Esophagus muscularis mucosa (tissue), 4 donors: Measurements from ENCODE around the gene STXBP6. TPM values are rescaled to one million over a fixed set of nuclear protein-coding genes. Genes with fewer than 3 reads are reported as not detected.

ENCODE experiments used
- DNase-seq: peaks from one replicate; pipeline ENCODE4 v3.0.0-alpha.2; 2017; ENCODE audit errors: extremely low spot score
- H3K27ac ChIP-seq, 4 donors: fragments of 200-600 bp; sonication (generic); replicated peaks in 1 of 4; 1 replicate in 3 of 4; 2 replicates in 1 of 4; pipeline ENCODE4 v1.5.1; 2016 to 2019; ENCODE audit warnings: mild to moderate bottlenecking in 1 of 4
- H3K27me3 ChIP-seq, 4 donors: fragments of 200-600 bp; sonication (generic); one replicate each; pipeline versions ENCODE4 v1.5.1 to v1.6.0; 2016 to 2019
- H3K36me3 ChIP-seq, 4 donors: fragments of 200-600 bp; sonication (generic); one replicate each; pipeline ENCODE4 v1.5.1; 2016 to 2019
- H3K4me1 ChIP-seq, 4 donors: fragments of 200-600 bp; sonication (generic); one replicate each; pipeline ENCODE4 v1.5.1; 2016 to 2019
- H3K4me3 ChIP-seq, 4 donors: fragments of 200-600 bp; sonication (generic); 1 replicate in 2 of 4; 2 replicates in 2 of 4; pipeline ENCODE4 v1.5.1; 2016 to 2019; ENCODE audit warnings: mild to moderate bottlenecking in 4 of 4, moderate library complexity in 1 of 4
- H3K9me3 ChIP-seq, 4 donors: fragments of 200-600 bp; sonication (generic); 1 replicate in 3 of 4; 2 replicates in 1 of 4; pipeline ENCODE4 v1.5.1; 2016 to 2019
- EP300 ChIP-seq: sonication (generic); formaldehyde crosslinking; IDR thresholded peaks from one replicate; pipeline ENCODE4 v1.6.1; 2017; ENCODE audit warnings: antibody characterized with exemption
- POLR2A ChIP-seq: fragments of 450-650 bp; IDR thresholded peaks from one replicate; pipeline ENCODE4 v1.6.1; 2017; ENCODE audit warnings: antibody characterized with exemption, moderate library complexity, mild to moderate bottlenecking, low read depth
- POLR2AphosphoS5 ChIP-seq, 2 donors: sonication (generic); formaldehyde crosslinking; IDR thresholded peaks; one replicate each; pipeline ENCODE4 v1.6.1; 2017; ENCODE audit warnings: antibody characterized with exemption in 2 of 2
- WGBS: methylation state at CpG from one replicate; pipeline ENCODE4 v1.1.5; 2018; 5-methylcytosine and 5-hydroxymethylcytosine counted together
- intact Hi-C: fragments of 100-400 bp; cut with DNase I; formaldehyde crosslinking; loops from one replicate; pipeline ENCODE4 v1.15.1; 2023
- total RNA-seq, 4 donors: library from RNA; depleted of rRNA; stranded (reverse); fragments of >200 nt; gene quantifications; one replicate each; pipeline versions ENCODE4 v1.1.0 to v1.2.1, GENCODE V29; 2016
- TF ChIP-seq, protein P1 (sequence below), 3 experiments: fragments of 200-600 bp in 2 of 3; fragments of 450-650 bp in 1 of 3; sonication (generic) in 2 of 3; IDR thresholded peaks; one replicate each; pipeline ENCODE4 v1.5.1; 2017 to 2019; ENCODE audit warnings: antibody characterized with exemption in 3 of 3, mild to moderate bottlenecking in 2 of 3, moderate library complexity in 1 of 3

The STXBP6 gene
- total RNA-seq, 4 donors from 2014 or later, result 36.9 to 60.4 (median 52.1) TPM

DNA sequence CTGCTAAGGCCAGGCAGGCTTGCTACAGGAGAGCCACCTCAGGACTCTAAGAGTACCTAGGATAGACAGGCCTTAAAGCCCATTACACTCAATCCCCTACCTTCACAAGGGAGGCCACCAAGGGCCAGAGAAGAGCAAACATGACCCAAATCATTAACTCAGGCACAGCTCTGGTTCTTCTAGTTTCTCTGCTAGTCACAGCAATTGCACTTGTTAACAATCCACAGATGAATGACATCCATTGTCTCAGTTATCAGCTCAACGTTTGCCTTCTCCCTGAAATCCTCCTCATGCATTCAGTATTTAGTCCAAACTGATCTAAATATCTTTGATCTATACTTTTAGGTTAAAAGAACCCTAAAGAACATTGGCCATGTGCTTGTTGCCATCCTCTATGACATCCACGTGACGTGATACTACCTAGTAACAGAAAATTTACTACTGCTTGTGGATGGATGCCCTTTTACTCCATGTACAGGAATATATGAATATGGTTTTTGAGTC is 164.5 kb downstream of the STXBP6 start:
- no peaks in the 10 kb centered on the region for H3K36me3 ChIP-seq
- no peaks in the 10 kb centered on the region for H3K27me3 ChIP-seq
- peaks cover 0 to under 1% (median under 1%) of the 10 kb centered on the region in 4 donors for H3K9me3 ChIP-seq
- DNase-seq, result no peak
- 78% methylated on average over 3 of the region's 3 CpGs for WGBS
- intact Hi-C loops, result no loop called here
- no peak overlapping the region for H3K27ac ChIP-seq
- TF ChIP-seq POLR2AphosphoS5 (IDR thresholded peaks at IDR 0.05), result no peak
- no peak for TF ChIP-seq EP300
- TF ChIP-seq POLR2A, result no peak
- TF ChIP-seq, protein P1, sequence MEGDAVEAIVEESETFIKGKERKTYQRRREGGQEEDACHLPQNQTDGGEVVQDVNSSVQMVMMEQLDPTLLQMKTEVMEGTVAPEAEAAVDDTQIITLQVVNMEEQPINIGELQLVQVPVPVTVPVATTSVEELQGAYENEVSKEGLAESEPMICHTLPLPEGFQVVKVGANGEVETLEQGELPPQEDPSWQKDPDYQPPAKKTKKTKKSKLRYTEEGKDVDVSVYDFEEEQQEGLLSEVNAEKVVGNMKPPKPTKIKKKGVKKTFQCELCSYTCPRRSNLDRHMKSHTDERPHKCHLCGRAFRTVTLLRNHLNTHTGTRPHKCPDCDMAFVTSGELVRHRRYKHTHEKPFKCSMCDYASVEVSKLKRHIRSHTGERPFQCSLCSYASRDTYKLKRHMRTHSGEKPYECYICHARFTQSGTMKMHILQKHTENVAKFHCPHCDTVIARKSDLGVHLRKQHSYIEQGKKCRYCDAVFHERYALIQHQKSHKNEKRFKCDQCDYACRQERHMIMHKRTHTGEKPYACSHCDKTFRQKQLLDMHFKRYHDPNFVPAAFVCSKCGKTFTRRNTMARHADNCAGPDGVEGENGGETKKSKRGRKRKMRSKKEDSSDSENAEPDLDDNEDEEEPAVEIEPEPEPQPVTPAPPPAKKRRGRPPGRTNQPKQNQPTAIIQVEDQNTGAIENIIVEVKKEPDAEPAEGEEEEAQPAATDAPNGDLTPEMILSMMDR (IDR thresholded peaks at IDR 0.05), result no peak
- H3K4me3 ChIP-seq, result no peak overlapping the region
- H3K4me1 ChIP-seq, result peaks cover 17 to 37% (median 24%) of the 10 kb centered on the region in 4 donors

DNA sequence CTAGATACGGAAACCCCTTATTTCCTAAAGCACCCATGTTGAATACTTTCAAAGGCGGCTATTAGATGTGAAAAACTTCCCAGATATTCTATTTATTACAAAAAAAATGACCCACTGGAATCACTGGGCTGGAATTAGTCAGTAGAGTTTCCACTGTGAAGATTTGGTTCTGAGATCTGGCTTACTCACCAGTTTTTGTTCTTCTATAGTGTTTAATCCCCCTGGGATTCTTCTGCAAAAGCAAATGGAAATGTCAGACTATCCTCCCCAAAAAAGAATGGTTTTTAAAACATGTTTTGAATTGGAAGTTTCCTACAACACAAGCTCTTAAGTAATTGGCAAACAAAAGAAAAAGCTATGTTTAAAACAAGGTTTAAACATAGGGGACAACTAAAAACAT is 166.4 kb downstream of the STXBP6 start:
- intact Hi-C loops, result no loop called here

DNA sequence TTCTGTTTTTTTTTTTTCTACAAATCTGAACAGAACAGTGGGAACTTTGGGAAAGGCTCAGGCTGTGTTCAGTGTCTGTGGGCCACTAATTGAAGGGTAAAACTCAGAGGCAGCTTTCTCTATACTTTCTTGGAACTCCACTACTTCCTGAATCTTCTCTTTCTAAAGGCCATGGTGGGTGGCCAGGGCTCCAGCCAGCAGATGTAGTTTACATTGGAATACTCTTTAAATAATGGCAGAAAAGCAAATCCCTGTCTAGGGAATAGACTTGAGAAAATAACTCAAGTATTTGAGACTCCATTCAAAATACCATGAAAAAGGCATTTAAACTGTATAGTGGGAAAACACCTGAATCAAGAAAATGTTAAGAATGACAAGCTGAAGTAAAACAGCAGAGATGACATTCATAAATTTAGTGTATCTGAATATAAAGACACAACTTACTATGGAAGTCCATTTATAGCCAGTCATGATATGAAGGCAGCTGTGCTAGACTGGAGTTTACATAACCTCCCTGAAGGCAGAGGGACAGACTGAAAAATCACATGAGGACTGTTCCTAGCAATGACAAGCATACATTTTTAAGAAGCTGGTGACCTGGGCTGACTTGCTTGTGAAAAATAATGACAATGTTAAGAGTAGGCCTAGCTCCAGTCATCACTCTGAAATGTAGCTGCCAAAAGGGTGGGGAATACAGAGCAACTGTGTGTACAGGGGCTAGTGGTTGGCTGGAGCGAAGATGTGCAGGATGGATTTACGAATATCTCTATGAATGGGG is 168.6 kb downstream of the STXBP6 start:
- no peak for DNase-seq
- H3K27ac ChIP-seq, result peak overlapping the region; percentile 11 to 61 (median 34)
- 86% methylated on average over 2 of the region's 2 CpGs for WGBS
- no peaks in the 10 kb centered on the region for H3K27me3 ChIP-seq
- H3K4me3 ChIP-seq, result no peak overlapping the region
- no peak for TF ChIP-seq POLR2AphosphoS5 (IDR thresholded peaks at IDR 0.05)
- TF ChIP-seq POLR2A, result no peak
- TF ChIP-seq, protein P1 (IDR thresholded peaks at IDR 0.05), result no peak
- no peak for TF ChIP-seq EP300
- H3K4me1 ChIP-seq, result peaks cover 38 to 46% (median 42%) of the 10 kb centered on the region in 4 donors
- intact Hi-C loops, result no loop called here
- H3K9me3 ChIP-seq, result no peaks in the 10 kb centered on the region
- no peaks in the 10 kb centered on the region for H3K36me3 ChIP-seq

More for the DNA sequence above, 166.4 kb downstream of the STXBP6 start:
- no peak for DNase-seq
- Histone ChIP-seq H3K27ac (no peak overlapping the region), H3K4me3 (no peak overlapping the region), H3K36me3 (no peaks in the 10 kb centered on the region), H3K4me1 (peaks cover 29 to 41% (median 34%) of the 10 kb centered on the region in 4 donors), H3K27me3 (no peaks in the 10 kb centered on the region), H3K9me3 (no peaks in the 10 kb centered on the region)
- TF ChIP-seq EP300 (no peak), POLR2AphosphoS5 (IDR thresholded peaks at IDR 0.05) (no peak), POLR2A (no peak)
- TF ChIP-seq, protein P1 (IDR thresholded peaks at IDR 0.05), result no peak
- WGBS, result 92% methylated on average over 2 of the region's 2 CpGs

- no peaks in the 10 kb centered on the region for H3K36me3 ChIP-seq
- H3K9me3 ChIP-seq, result no peaks in the 10 kb centered on the region
- 56% methylated on average over 4 of the region's 4 CpGs for WGBS
- intact Hi-C loops, result no loop called here
- H3K4me3 ChIP-seq, result no peak overlapping the region
- H3K27ac ChIP-seq, result peak overlapping the region; percentile 11 to 61 (median 54)
- DNase-seq, result no peak
- peaks cover 44 to 53% (median 48%) of the 10 kb centered on the region in 4 donors for H3K4me1 ChIP-seq
- TF ChIP-seq POLR2A, result no peak
- no peak for TF ChIP-seq POLR2AphosphoS5 (IDR thresholded peaks at IDR 0.05)
- TF ChIP-seq, protein P1 (IDR thresholded peaks at IDR 0.05), result no peak
- TF ChIP-seq EP300, result no peak
- H3K27me3 ChIP-seq, result no peaks in the 10 kb centered on the region
These were observed 169.3 kb downstream of the STXBP6 start for GRCh38 chr14:24880689-24881088.
